GM12891 (cell line): ENCODE data around the gene REEP2.

ENCODE experiments used
- PAX5 ChIP-seq: IDR thresholded peaks from 2 replicates; pipeline ENCODE4 v1.6.1; 2011; ENCODE audit warnings: low read length, moderate library complexity, mild to moderate bottlenecking; ENCODE audit not compliant: insufficient read depth, severe bottlenecking
- POLR2A ChIP-seq: IDR thresholded peaks from 2 replicates; pipeline ENCODE4 v1.6.1; 2011; ENCODE audit warnings: low read depth, low read length, control low read depth
- POLR2AphosphoS5 ChIP-seq: IDR thresholded peaks from 2 replicates; pipeline ENCODE4 v1.6.1; 2011; ENCODE audit warnings: low read depth, low read length, control low read depth
- POU2F2 ChIP-seq: IDR thresholded peaks from 2 replicates; pipeline ENCODE4 v1.6.1; 2011; ENCODE audit warnings: low read depth, mild to moderate bottlenecking, control low read depth, low read length, moderate library complexity
- SPI1 ChIP-seq: IDR thresholded peaks from 2 replicates; pipeline ENCODE4 v1.6.1; 2011; ENCODE audit warnings: low read depth, low read length, control low read depth
- TAF1 ChIP-seq: IDR thresholded peaks from 2 replicates; pipeline ENCODE4 v1.6.1; 2011; ENCODE audit warnings: low read depth, low read length, control low read depth

GRCh38 chr5:138439477-138440158, 761 bp downstream of the REEP2 start:
- no peak for TF ChIP-seq POLR2A
- no peak for TF ChIP-seq SPI1
- no peak for TF ChIP-seq POLR2AphosphoS5
- no peak for TF ChIP-seq TAF1
- no peak for TF ChIP-seq PAX5
- no peak for TF ChIP-seq POU2F2
